Activated B cell treated with CpG ODN at 0.5 μM for 24 hours (primary cell): ENCODE measurements around the gene LCN15. TPM values are rescaled to one million over a fixed set of nuclear protein-coding genes. Genes with fewer than 3 reads are reported as not detected.

Experiments used
- ATAC-seq: fragments of 200-7000 bp; cut with Tn5 transposase; one replicate; pipeline ENCODE4 v1.10.0; 2021; ENCODE audit warnings: low read depth, mild to moderate bottlenecking, moderate library complexity
- CTCF ChIA-PET: fragments of 350-600 bp; sonication (Branson Sonifier 250); formaldehyde crosslinking; loops from one replicate; lab custom pipeline; 2021; ENCODE audit warnings: antibody characterized with exemption; lab: Charles Lee
- POLR2A ChIA-PET: fragments of 350-600 bp; sonication (Branson Sonifier 250); formaldehyde crosslinking; loops from one replicate; lab custom pipeline; 2021; ENCODE audit warnings: antibody characterized with exemption; lab: Charles Lee
- DNase-seq: peaks from one replicate; pipeline ENCODE4 v3.0.0; 2022
- H3K27ac Mint-ChIP-seq: one replicate; pipeline ENCODE4 v1.8.0; 2020; ENCODE audit warnings: mixed read lengths
- H3K27me3 Mint-ChIP-seq: one replicate; pipeline ENCODE4 v1.8.0; 2021; ENCODE audit warnings: mixed read lengths
- H3K36me3 Mint-ChIP-seq: one replicate; pipeline ENCODE4 v1.8.0; 2021; ENCODE audit warnings: low read depth, mixed read lengths
- H3K4me1 Mint-ChIP-seq: one replicate; pipeline ENCODE4 v1.8.0; 2021; ENCODE audit warnings: mixed read lengths
- H3K4me3 Mint-ChIP-seq: one replicate; pipeline ENCODE4 v1.8.0; 2020; ENCODE audit warnings: mild to moderate bottlenecking, mixed read lengths
- H3K9me3 Mint-ChIP-seq: one replicate; pipeline ENCODE4 v1.8.0; 2020; ENCODE audit warnings: mixed read lengths
- CTCF ChIP-seq: fragments of 200-600 bp; IDR thresholded peaks from one replicate; pipeline ENCODE4 v1.8.0; 2022; ENCODE audit warnings: antibody characterized with exemption, mild to moderate bottlenecking
- intact Hi-C: fragments of 100-400 bp; cut with micrococcal nuclease; formaldehyde crosslinking; loops from one replicate; pipeline ENCODE4 v1.15.1; 2024
- total RNA-seq: library from RNA; stranded (reverse); gene quantifications from 2 replicates; pipeline ENCODE4 v1.2.3, GENCODE V29; 2022

The LCN15 gene
- total RNA-seq, 1 donor from 2014 or later, result not detected

DNA sequence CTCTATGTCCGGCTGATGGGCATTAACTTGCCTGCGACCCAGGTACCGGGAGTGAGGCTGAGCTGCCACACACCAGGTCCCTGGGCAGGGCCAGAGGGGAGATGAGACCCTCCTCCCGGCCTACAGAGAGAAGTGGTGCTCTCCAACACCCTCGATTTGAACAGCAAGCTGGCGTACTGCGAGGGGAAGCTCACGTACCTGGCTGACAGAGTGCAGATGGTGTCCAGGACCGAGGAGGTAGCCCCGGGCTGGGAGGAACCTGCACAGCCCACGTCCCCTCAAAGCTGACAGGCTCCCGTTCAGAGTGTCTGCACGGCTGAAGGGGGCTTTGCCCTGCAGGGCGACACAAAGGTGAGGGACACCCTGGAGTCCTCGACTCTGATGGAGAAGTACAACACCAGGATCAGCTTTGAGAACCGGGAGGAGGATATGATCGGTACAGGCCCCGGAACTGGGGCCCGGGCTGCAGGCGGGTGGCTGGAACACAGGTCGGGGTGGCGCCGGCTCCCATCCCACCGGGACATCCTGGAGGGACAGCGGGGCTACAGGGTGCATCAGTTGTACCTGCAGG lies 42.4 kb upstream of the LCN15 start:
- intact Hi-C loops, result loop anchor here (1.0 to 5.0 kb wide), 5 partner anchors 15 to 186 kb away; partner anchors contain the start of genes AJM1, PAXX, PHPT1 and TMEM141
- ATAC-seq (no peak), DNase-seq (no peak)
- Mint-ChIP-seq H3K4me3 (peak overlapping the region; percentile 88), H3K4me1 (peaks cover 35% of the 10 kb centered on the region), H3K27ac (peak overlapping the region; percentile 87), H3K36me3 (peaks cover 20% of the 10 kb centered on the region), H3K27me3 (no peaks in the 10 kb centered on the region), H3K9me3 (no peaks in the 10 kb centered on the region)
- CTCF ChIA-PET, result interaction anchor here (4.0 kb wide), 1 partner anchor 36 kb away, joined by 17 read pairs; the partner anchor contains the start of gene AJM1
- TF ChIP-seq CTCF, result no peak
- POLR2A ChIA-PET, result interaction anchor here (0.9 to 2.0 kb wide), 14 partner anchors 8 to 416 kb away, joined by 3 to 11 read pairs (median 4); partner anchors contain the start of genes AJM1, CCDC183, EDF1 and MAN1B1

DNA sequence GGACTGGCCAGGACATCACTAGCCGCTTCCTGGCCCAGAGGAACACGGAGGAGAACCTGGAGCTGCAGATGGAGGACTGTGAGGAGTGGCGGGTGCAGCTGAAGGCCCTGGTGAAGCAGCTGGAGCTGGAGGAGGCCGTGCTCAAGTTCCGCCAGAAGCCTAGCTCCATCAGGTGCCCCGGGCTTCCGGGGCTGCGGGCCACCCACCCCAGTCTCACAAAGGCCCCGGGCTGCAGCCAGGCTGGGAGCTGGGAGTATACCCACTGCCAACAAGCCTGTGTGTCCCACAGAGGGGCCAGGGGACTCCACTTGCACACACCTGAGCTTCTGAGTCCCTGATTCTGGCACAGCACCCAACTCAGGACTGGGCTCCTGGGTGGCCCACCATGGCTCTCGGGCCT lies 41.7 kb upstream of the LCN15 start:
- Mint-ChIP-seq H3K9me3 (no peaks in the 10 kb centered on the region), H3K36me3 (peaks cover 19% of the 10 kb centered on the region), H3K4me3 (peak overlapping the region; percentile 88), H3K4me1 (peaks cover 38% of the 10 kb centered on the region), H3K27ac (no peak overlapping the region), H3K27me3 (no peaks in the 10 kb centered on the region)
- CTCF ChIA-PET, result interaction anchor here (4.0 kb wide), 1 partner anchor 36 kb away, joined by 17 read pairs; the partner anchor contains the start of gene AJM1
- intact Hi-C loops, result loop anchor here (2.0 to 5.0 kb wide), 3 partner anchors 37 to 186 kb away; partner anchors contain the start of genes AJM1, PAXX and TRAF2
- POLR2A ChIA-PET, result interaction anchor here (0.6 to 2.0 kb wide), 3 partner anchors 8 to 334 kb away, joined by 4 to 11 read pairs (median 4); partner anchors contain the start of gene PAXX
- no peak for TF ChIP-seq CTCF
- DNase-seq, result no peak
- ATAC-seq, result no peak

DNA sequence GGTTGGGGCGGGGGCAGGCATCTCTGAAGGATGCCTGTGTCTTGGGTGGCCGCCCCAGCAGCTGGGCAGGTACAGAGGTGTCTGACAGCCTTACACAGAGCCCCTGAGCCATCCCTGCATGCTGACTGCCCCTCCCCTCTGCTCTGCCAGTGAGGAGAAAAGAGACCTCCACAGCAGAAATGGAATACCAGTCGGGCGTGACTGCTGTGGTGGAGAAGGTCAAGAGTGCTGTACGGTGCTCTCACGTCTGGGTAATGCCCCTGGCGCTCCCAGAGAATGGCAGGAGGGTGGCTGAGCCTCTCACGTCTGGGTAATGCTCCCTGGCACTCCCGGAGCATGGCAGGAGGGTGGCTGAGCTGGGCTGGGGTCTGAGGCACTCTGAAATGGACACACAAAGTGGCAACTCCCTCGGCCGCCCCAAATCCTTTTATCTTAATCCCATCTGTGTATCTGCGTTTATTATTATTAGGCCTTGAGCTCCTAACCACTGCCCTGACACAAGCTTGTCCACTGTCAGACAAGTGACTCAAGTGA lies 41.0 kb upstream of the LCN15 start:
- CTCF ChIA-PET, result interaction anchor here (4.0 kb wide), 1 partner anchor 37 kb away, joined by 17 read pairs; the partner anchor contains the start of gene AJM1

DNA sequence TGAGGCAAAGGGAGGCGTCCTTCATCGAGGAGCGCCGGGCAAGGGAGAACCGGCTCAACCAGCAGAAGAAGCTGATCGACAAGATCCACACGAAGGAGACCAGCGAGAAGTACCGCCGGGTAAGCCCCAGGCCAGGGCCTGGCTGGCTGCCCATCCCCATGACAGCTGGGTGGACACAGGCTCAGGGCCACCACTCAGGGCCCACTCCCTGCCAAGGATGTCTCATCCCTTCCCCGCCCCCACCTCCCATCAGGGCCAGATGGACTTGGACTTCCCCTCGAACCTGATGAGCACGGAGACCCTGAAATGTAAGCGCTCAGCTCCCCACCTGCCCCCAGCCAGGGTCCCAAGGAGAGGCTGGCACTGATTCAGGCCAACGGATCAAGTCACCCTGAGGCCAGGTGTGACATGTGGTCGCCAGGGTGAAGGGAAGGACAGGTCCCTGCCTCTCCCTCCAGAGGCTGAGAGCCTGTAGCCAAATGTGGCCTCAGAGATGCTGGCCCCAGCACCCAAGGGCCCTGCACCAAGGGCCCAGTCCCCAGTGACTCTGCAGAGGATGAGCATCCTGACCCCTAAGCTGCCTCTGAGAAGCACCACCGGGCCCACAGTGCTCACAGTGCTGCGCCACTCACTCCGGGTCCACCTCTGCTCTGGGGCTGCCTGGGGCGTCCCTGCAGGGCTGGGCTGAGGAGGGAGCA lies 40.3 kb upstream of the LCN15 start:
- H3K27me3 Mint-ChIP-seq, result no peaks in the 10 kb centered on the region
- ATAC-seq (no peak), DNase-seq (no peak)
- no peak for TF ChIP-seq CTCF
- H3K9me3 Mint-ChIP-seq, result no peaks in the 10 kb centered on the region
- ChIA-PET POLR2A (interaction anchor here (0.5 kb wide), 1 partner anchor 144 kb away, joined by 7 read pairs; no protein-coding TSS in a partner anchor), CTCF (no interaction called here)
- H3K27ac Mint-ChIP-seq, result no peak overlapping the region
- intact Hi-C loops, result loop anchor here (5.0 kb wide), 1 partner anchor 188 kb away; the partner anchor contains the start of gene PAXX
- H3K4me3 Mint-ChIP-seq, result no peak overlapping the region
- H3K4me1 Mint-ChIP-seq, result peaks cover 41% of the 10 kb centered on the region
- peaks cover 12% of the 10 kb centered on the region for H3K36me3 Mint-ChIP-seq

More for the DNA sequence above, 41.0 kb upstream of the LCN15 start:
- Mint-ChIP-seq H3K36me3 (peaks cover 18% of the 10 kb centered on the region), H3K4me1 (peaks cover 42% of the 10 kb centered on the region), H3K27ac (no peak overlapping the region), H3K4me3 (no peak overlapping the region), H3K9me3 (no peaks in the 10 kb centered on the region), H3K27me3 (no peaks in the 10 kb centered on the region)
- ATAC-seq (no peak), DNase-seq (no peak)
- no peak for TF ChIP-seq CTCF
- intact Hi-C loops, result loop anchor here (5.0 kb wide), 1 partner anchor 187 kb away; the partner anchor contains the start of gene PAXX
- POLR2A ChIA-PET, result interaction anchor here (0.6 kb wide), 1 partner anchor 335 kb away, joined by 4 read pairs; no protein-coding TSS in a partner anchor
